ENCODE data around the gene ZFP1. TPM values are rescaled to one million over a fixed set of nuclear protein-coding genes. Genes with fewer than 3 reads are reported as not detected.

The ZFP1 gene
- total and polyA plus RNA-seq, 9 of the 15 experiments (the other 6 are each of a cell fraction or from before 2014, with no cell fraction given) = 2.6 to 14.7 (median 11.6) TPM

DNA sequence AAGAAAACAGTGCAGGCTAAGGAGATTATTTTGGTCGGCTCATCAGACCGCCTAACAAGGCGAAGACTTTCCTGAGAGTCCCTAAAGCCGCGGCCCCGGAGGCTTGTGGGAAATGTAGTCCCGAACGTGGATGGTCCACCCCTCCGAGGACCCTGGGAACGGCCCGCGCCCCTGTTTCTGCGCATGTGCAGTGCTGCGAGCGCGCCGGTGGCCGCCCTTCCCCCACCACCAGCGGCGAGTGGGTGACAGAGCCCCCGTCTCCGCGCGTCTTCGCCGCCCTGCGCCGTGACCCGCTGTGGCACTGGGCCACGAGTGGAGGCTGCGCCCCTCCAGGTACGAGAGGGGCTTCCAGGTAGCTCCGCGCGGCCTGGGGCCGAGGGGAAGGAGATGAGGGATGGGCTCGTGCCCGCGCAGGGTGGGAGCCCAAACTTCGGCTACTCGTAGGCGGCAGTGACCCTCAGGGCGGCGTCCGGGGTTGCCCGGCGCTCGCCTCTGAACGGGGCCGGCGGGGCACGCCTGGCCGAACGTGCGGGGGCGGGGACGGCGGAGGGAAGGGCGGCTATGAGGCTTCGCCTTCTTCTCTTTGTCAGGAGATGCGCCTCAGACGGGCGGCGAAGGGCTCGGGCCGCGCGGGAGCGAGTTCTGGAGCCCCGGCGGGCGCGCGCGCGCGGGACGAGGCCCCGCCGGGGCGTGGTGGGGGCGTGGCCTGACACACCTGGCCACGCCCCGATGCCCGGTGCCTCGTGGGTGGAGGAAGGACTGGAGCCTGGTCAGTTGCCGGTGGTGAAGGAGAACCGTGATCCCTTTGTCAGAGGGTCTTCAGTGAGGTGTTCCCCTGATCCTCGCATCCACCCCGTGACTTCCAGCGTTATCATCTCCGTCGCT, at the start of gene ZFP1 (continued):
- TF ChIP-seq, protein P1, sequence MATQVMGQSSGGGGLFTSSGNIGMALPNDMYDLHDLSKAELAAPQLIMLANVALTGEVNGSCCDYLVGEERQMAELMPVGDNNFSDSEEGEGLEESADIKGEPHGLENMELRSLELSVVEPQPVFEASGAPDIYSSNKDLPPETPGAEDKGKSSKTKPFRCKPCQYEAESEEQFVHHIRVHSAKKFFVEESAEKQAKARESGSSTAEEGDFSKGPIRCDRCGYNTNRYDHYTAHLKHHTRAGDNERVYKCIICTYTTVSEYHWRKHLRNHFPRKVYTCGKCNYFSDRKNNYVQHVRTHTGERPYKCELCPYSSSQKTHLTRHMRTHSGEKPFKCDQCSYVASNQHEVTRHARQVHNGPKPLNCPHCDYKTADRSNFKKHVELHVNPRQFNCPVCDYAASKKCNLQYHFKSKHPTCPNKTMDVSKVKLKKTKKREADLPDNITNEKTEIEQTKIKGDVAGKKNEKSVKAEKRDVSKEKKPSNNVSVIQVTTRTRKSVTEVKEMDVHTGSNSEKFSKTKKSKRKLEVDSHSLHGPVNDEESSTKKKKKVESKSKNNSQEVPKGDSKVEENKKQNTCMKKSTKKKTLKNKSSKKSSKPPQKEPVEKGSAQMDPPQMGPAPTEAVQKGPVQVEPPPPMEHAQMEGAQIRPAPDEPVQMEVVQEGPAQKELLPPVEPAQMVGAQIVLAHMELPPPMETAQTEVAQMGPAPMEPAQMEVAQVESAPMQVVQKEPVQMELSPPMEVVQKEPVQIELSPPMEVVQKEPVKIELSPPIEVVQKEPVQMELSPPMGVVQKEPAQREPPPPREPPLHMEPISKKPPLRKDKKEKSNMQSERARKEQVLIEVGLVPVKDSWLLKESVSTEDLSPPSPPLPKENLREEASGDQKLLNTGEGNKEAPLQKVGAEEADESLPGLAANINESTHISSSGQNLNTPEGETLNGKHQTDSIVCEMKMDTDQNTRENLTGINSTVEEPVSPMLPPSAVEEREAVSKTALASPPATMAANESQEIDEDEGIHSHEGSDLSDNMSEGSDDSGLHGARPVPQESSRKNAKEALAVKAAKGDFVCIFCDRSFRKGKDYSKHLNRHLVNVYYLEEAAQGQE (IDR thresholded peaks at IDR 0.05; ENCODE audit: borderline replicate concordance) = no peak
- TF ChIP-seq, protein P1 (CRISPR knock-in tag; IDR thresholded peaks at IDR 0.05; ENCODE audit: low read depth) = peak; percentile 72; the same call in 1 of the 2 replicates
- TF ChIP-seq CXXC5 (CRISPR knock-in tag; IDR thresholded peaks at IDR 0.05) (peak; percentile 77), STAT6 (CRISPR knock-in tag; IDR thresholded peaks at IDR 0.05) (0 out of 2 replicates have a peak, but pooled peaks have one; percentile 52), CREB3L1 (IDR thresholded peaks at IDR 0.05; ENCODE audit: borderline replicate concordance, low read depth) (peak; percentile 75; the same call in 1 of the 2 replicates), L3MBTL2 (IDR thresholded peaks at IDR 0.05) (peak; percentile 56), TCFL5 (CRISPR knock-in tag; conservative IDR thresholded peaks at IDR 0.05) (0 out of 2 replicates have a peak, but pooled peaks have one; percentile 3), ZNF561 (CRISPR knock-in tag; conservative IDR thresholded peaks at IDR 0.05) (no peak), MYC (IDR thresholded peaks at IDR 0.05; ENCODE audit: low read depth, low read length) (peak; percentile 31; the same call in 1 of the 2 replicates), MYC (CRISPR knock-in tag; IDR thresholded peaks at IDR 0.05; ENCODE audit: borderline replicate concordance, low read depth) (no peak), SMARCA5 (IDR thresholded peaks at IDR 0.05) (no peak), GATAD2B (IDR thresholded peaks at IDR 0.05; ENCODE audit: borderline replicate concordance) (peak; percentile 32; the same call in 1 of the 2 replicates), LCOR (CRISPR knock-in tag; IDR thresholded peaks at IDR 0.05) (peak; percentile 81), ZC3H11A (IDR thresholded peaks at IDR 0.05; ENCODE audit: low read depth, low read length) (no peak), HIVEP1 (CRISPR knock-in tag; IDR thresholded peaks at IDR 0.05) (no peak)

All from K562 (cell line).